IMR-90 (cell line): ENCODE results near the gene AKR7A2. TPM values are rescaled to one million over a fixed set of nuclear protein-coding genes. Genes with fewer than 3 reads are reported as not detected.

Experiments
- ATAC-seq: fragments of 200-7000 bp; cut with Tn5 transposase; 2 replicates; pipeline ENCODE4 v1.9.1; 2020; ENCODE audit warnings: low read depth, mild to moderate bottlenecking, moderate library complexity
- BruUV-seq: library from RNA; stranded (reverse); fragments of 400-500 nt; replicated peaks from 2 replicates; lab custom pipeline; 2021; lab: Mats Ljungman, UMichigan
- CTCF ChIA-PET: fragments of 300-600 bp; formaldehyde crosslinking; extraction: SDS; loops from one replicate; lab custom pipeline; 2021; ENCODE audit warnings: antibody characterized with exemption; lab: Yijun Ruan, JAX
- POLR2A ChIA-PET: fragments of 300-600 bp; sonication (Branson Sonifier 250); formaldehyde crosslinking; loops from one replicate; lab custom pipeline; 2022; ENCODE audit warnings: antibody characterized with exemption; ENCODE audit not compliant: unreplicated experiment; lab: Charles Lee
- DNase-seq: peaks from one replicate; pipeline ENCODE4 v3.0.0; 2013
- H2AFZ ChIP-seq: replicated peaks from 2 replicates; pipeline ENCODE3; 2013; ENCODE audit warnings: low read length, mild to moderate bottlenecking; ENCODE audit not compliant: poor library complexity
- H2AK5ac ChIP-seq: 2 replicates; pipeline ENCODE4 v1.6.1; 2013; ENCODE audit warnings: low read depth, low read length, inconsistent platforms
- H2AK9ac ChIP-seq: replicated peaks from 2 replicates; pipeline ENCODE3; 2013; ENCODE audit warnings: mild to moderate bottlenecking, low read depth, low read length, moderate library complexity; ENCODE audit not compliant: poor library complexity
- H2BK120ac ChIP-seq: 2 replicates; pipeline ENCODE4 v1.6.1; 2013; ENCODE audit warnings: low read depth, low read length, inconsistent platforms
- H2BK15ac ChIP-seq: 3 replicates; pipeline ENCODE4 v1.6.1; 2013; ENCODE audit warnings: low read depth, low read length, inconsistent platforms
- H2BK20ac ChIP-seq: 2 replicates; pipeline ENCODE4 v1.6.1; 2013; ENCODE audit warnings: low read depth, mild to moderate bottlenecking, inconsistent platforms, low read length, moderate library complexity
- H2BK5ac ChIP-seq: 2 replicates; pipeline ENCODE4 v1.6.1; 2013; ENCODE audit warnings: mild to moderate bottlenecking, low read depth, low read length, inconsistent platforms; ENCODE audit not compliant: poor library complexity, severe bottlenecking
- H3K14ac ChIP-seq: replicated peaks from 2 replicates; pipeline ENCODE4 v1.6.1; 2013; ENCODE audit warnings: low read depth, low read length, inconsistent platforms
- H3K18ac ChIP-seq: 2 replicates; pipeline ENCODE4 v1.6.1; 2013; ENCODE audit warnings: low read depth, low read length, control low read depth
- H3K23ac ChIP-seq: 2 replicates; pipeline ENCODE4 v1.6.1; 2013; ENCODE audit warnings: low read depth, low read length, inconsistent platforms
- H3K27ac ChIP-seq: 2 replicates; pipeline ENCODE4 v1.5.1; 2013; ENCODE audit warnings: mild to moderate bottlenecking, control low read depth, low read length; ENCODE audit not compliant: insufficient read depth
- H3K27me3 ChIP-seq: 2 replicates; pipeline ENCODE4 v1.6.1; 2013; ENCODE audit warnings: low read length; ENCODE audit not compliant: control insufficient read depth, insufficient read depth
- H3K36me3 ChIP-seq: 2 replicates; pipeline ENCODE4 v1.6.1; 2013; ENCODE audit warnings: low read length, mixed read lengths; ENCODE audit not compliant: control insufficient read depth, insufficient read depth
- H3K4ac ChIP-seq: 2 replicates; pipeline ENCODE4 v1.6.1; 2013; ENCODE audit warnings: low read depth, low read length, inconsistent platforms
- H3K4me1 ChIP-seq: 2 replicates; pipeline ENCODE4 v1.6.1; 2013; ENCODE audit warnings: low read length, mixed read lengths; ENCODE audit not compliant: control insufficient read depth, insufficient read depth
- H3K4me2 ChIP-seq: 2 replicates; pipeline ENCODE4 v1.6.1; 2013; ENCODE audit warnings: low read depth, mild to moderate bottlenecking, control low read depth, low read length, moderate library complexity
- H3K4me3 ChIP-seq: 2 replicates; pipeline ENCODE4 v1.5.1; 2013; ENCODE audit warnings: low read depth, mild to moderate bottlenecking, control low read depth, low read length, moderate library complexity; ENCODE audit not compliant: insufficient read depth
- H3K56ac ChIP-seq: 2 replicates; pipeline ENCODE4 v1.6.1; 2013; ENCODE audit warnings: low read length, inconsistent platforms; ENCODE audit not compliant: insufficient read depth; ENCODE audit errors: extremely low read depth
- H3K79me1 ChIP-seq, 2 experiments: 2 replicates each; pipeline ENCODE4 v1.6.1; 2013; ENCODE audit warnings: low read length in 2 of 2, inconsistent platforms in 1 of 2, low read depth in 1 of 2
- H3K9ac ChIP-seq: 2 replicates; pipeline ENCODE4 v1.6.1; 2013; ENCODE audit warnings: low read depth, low read length, control low read depth
- H3K9me1 ChIP-seq: 2 replicates; pipeline ENCODE4 v1.6.1; 2013; ENCODE audit warnings: low read length, inconsistent platforms; ENCODE audit not compliant: insufficient read depth
- H3K9me3 ChIP-seq: 2 replicates; pipeline ENCODE4 v1.6.1; 2013; ENCODE audit warnings: low read length; ENCODE audit not compliant: control insufficient read depth, insufficient read depth
- H4K20me1 ChIP-seq: 2 replicates; pipeline ENCODE4 v1.6.1; 2013; ENCODE audit warnings: low read length, inconsistent platforms; ENCODE audit not compliant: insufficient read depth
- H4K5ac ChIP-seq: 2 replicates; pipeline ENCODE4 v1.6.1; 2013; ENCODE audit warnings: mild to moderate bottlenecking, low read depth, low read length, control low read depth
- H4K8ac ChIP-seq, 2 experiments: 2 replicates each; pipeline ENCODE4 v1.6.1; 2013; ENCODE audit warnings: low read depth in 2 of 2, low read length in 2 of 2, control low read depth in 1 of 2, inconsistent platforms in 1 of 2
- H4K91ac ChIP-seq: 2 replicates; pipeline ENCODE4 v1.6.1; 2013; ENCODE audit warnings: low read depth, low read length, inconsistent platforms; ENCODE audit not compliant: insufficient read depth
- RAD21 ChIP-seq: IDR thresholded peaks from 2 replicates; pipeline ENCODE4 v1.6.1; 2012; ENCODE audit warnings: low read length, improper control_type of control experiment
- RFX5 ChIP-seq: IDR thresholded peaks from 2 replicates; pipeline ENCODE4 v1.8.0; 2012; ENCODE audit warnings: low read depth, mild to moderate bottlenecking, low read length, moderate library complexity
- SMC3 ChIP-seq: fragments of 150-350 bp; IDR thresholded peaks from 2 replicates; pipeline ENCODE4 v1.6.1; 2016; ENCODE audit warnings: low read depth, mild to moderate bottlenecking, antibody characterized with exemption, low read length, moderate library complexity
- USF2 ChIP-seq: fragments of 150-350 bp; IDR thresholded peaks from 2 replicates; pipeline ENCODE4 v1.6.1; 2017; ENCODE audit warnings: mild to moderate bottlenecking, antibody characterized with exemption, low read length, low read depth
- WGBS, 2 experiments: methylation state at CpG; one replicate each; pipeline versions ENCODE4 v1.1.5 to v1.1.7; 2013; ENCODE audit warnings: missing lambda C conversion rate in 2 of 2; ENCODE audit not compliant: insufficient read length in 1 of 2; ENCODE audit errors: extremely low coverage in 2 of 2; 5-methylcytosine and 5-hydroxymethylcytosine counted together
- dilution Hi-C: fragments of 300-500 bp; cut with HindIII; formaldehyde crosslinking; loops from one replicate; pipeline ENCODE4 v1.14.3; 2018; ENCODE audit warnings: low sequenced_read_pairs; ENCODE audit not compliant: unreplicated experiment
- in situ Hi-C: fragments of 300-500 bp; cut with MboI; formaldehyde crosslinking; loops from 3 replicates; pipeline ENCODE4 v1.14.3; 2019; ENCODE audit warnings: low sequenced_read_pairs, inconsistent platforms, mixed read lengths
- intact Hi-C: fragments of 100-400 bp; cut with micrococcal nuclease; formaldehyde crosslinking; loops from 2 replicates; pipeline ENCODE4 v1.10.0; 2022
- polyA plus RNA-seq, 3 experiments: library from polyadenylated mRNA; depleted of rRNA; stranded (reverse); fragments of >200 nt; gene quantifications; 2 replicates each; pipeline ENCODE4 v1.2.3, GENCODE V29; 2012; ENCODE audit warnings: low replicate concordance in 1 of 3
- total RNA-seq: library from RNA; depleted of rRNA; stranded (reverse); fragments of >200 nt; gene quantifications from 2 replicates; pipeline ENCODE4 v1.2.3, GENCODE V29; 2012
- TF ChIP-seq, protein P1 (sequence below): fragments of 150-350 bp; IDR thresholded peaks from 2 replicates; pipeline ENCODE4 v1.6.1; 2016; ENCODE audit warnings: low read depth, mild to moderate bottlenecking, low read length, moderate library complexity, borderline replicate concordance

Gene AKR7A2
- total and polyA plus RNA-seq, 2 of the 4 experiments (the other 2 are of a cell fraction) = 55.8 to 60.2 TPM

- no peaks in the 10 kb centered on the region; the same call in none of the 2 replicates for H4K20me1 ChIP-seq
- H3K4me1 ChIP-seq = no peaks in the 10 kb centered on the region
- H2BK20ac ChIP-seq = no peak overlapping the region
- no peak overlapping the region for H3K27ac ChIP-seq
- no peak overlapping the region for H2BK5ac ChIP-seq
- peaks cover 4 to 16% of the 10 kb centered on the region in 2 experiments; a peak in 3 of 4 replicates for H3K79me1 ChIP-seq
- dilution Hi-C loops (no loop called here), in situ Hi-C loops (no loop called here), intact Hi-C loops (no loop called here)
- no peak overlapping the region for H4K91ac ChIP-seq
- no peak overlapping the region for H3K9ac ChIP-seq
- H3K4ac ChIP-seq = no peak overlapping the region
- TF ChIP-seq, protein P1, sequence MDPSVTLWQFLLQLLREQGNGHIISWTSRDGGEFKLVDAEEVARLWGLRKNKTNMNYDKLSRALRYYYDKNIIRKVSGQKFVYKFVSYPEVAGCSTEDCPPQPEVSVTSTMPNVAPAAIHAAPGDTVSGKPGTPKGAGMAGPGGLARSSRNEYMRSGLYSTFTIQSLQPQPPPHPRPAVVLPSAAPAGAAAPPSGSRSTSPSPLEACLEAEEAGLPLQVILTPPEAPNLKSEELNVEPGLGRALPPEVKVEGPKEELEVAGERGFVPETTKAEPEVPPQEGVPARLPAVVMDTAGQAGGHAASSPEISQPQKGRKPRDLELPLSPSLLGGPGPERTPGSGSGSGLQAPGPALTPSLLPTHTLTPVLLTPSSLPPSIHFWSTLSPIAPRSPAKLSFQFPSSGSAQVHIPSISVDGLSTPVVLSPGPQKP = no peak
- no peak for TF ChIP-seq RFX5
- no peak for TF ChIP-seq RAD21
- TF ChIP-seq USF2 = no peak
- TF ChIP-seq SMC3 = no peak
- H3K18ac ChIP-seq = no peak overlapping the region
- no peak overlapping the region for H3K23ac ChIP-seq
- ChIA-PET CTCF (no interaction called here), POLR2A (no interaction called here)
- no peak for DNase-seq
- no peak overlapping the region for H2BK120ac ChIP-seq
- peaks cover 58% of the 10 kb centered on the region for H3K36me3 ChIP-seq
- no peak overlapping the region for H3K4me2 ChIP-seq
- H3K4me3 ChIP-seq = no peak overlapping the region
- H2AK5ac ChIP-seq = no peak overlapping the region
- no peak overlapping the region for H2AFZ ChIP-seq
- H3K56ac ChIP-seq = no peak overlapping the region
- ATAC-seq = no peak
- no peak overlapping the region for H4K5ac ChIP-seq
- H2AK9ac ChIP-seq = no peak overlapping the region
- H3K27me3 ChIP-seq = no peaks in the 10 kb centered on the region
- no peak overlapping the region for H4K8ac ChIP-seq
- H3K14ac ChIP-seq = no peak overlapping the region
- 87% methylated on average over 5 of the region's 32 CpGs; no CpG with 5 or more reads in 1 of the 2 experiments for WGBS, 2 experiments
- BruUV-seq = no TSS peak
- H3K9me3 ChIP-seq = no peaks in the 10 kb centered on the region
- no peak overlapping the region for H2BK15ac ChIP-seq
- peaks cover 4% of the 10 kb centered on the region; the same call in 1 of the 2 replicates for H3K9me1 ChIP-seq
Measured at GRCh38 chr1:19325958-19326747, 14.2 kb upstream of the AKR7A2 start.
